IMR-90 (cell line): ENCODE measurements around the gene MANSC1. TPM values are rescaled to one million over a fixed set of nuclear protein-coding genes. Genes with fewer than 3 reads are reported as not detected.
A peak's percentile ranks its signal among the peaks of the same experiment; 100 is the strongest.

Experiments
- ATAC-seq: fragments of 200-7000 bp; cut with Tn5 transposase; 2 replicates; pipeline ENCODE4 v1.9.1; 2020; ENCODE audit warnings: low read depth, mild to moderate bottlenecking, moderate library complexity
- BruUV-seq: library from RNA; stranded (reverse); fragments of 400-500 nt; replicated peaks from 2 replicates; lab custom pipeline; 2021; lab: Mats Ljungman, UMichigan
- CTCF ChIA-PET: fragments of 300-600 bp; formaldehyde crosslinking; extraction: SDS; loops from one replicate; lab custom pipeline; 2021; ENCODE audit warnings: antibody characterized with exemption; lab: Yijun Ruan, JAX
- POLR2A ChIA-PET: fragments of 300-600 bp; sonication (Branson Sonifier 250); formaldehyde crosslinking; loops from one replicate; lab custom pipeline; 2022; ENCODE audit warnings: antibody characterized with exemption; ENCODE audit not compliant: unreplicated experiment; lab: Charles Lee
- DNase-seq: peaks from one replicate; pipeline ENCODE4 v3.0.0; 2013
- H2AFZ ChIP-seq: replicated peaks from 2 replicates; pipeline ENCODE3; 2013; ENCODE audit warnings: low read length, mild to moderate bottlenecking; ENCODE audit not compliant: poor library complexity
- H2AK5ac ChIP-seq: 2 replicates; pipeline ENCODE4 v1.6.1; 2013; ENCODE audit warnings: low read depth, low read length, inconsistent platforms
- H2AK9ac ChIP-seq: replicated peaks from 2 replicates; pipeline ENCODE3; 2013; ENCODE audit warnings: mild to moderate bottlenecking, low read depth, low read length, moderate library complexity; ENCODE audit not compliant: poor library complexity
- H2BK120ac ChIP-seq: 2 replicates; pipeline ENCODE4 v1.6.1; 2013; ENCODE audit warnings: low read depth, low read length, inconsistent platforms
- H2BK15ac ChIP-seq: 3 replicates; pipeline ENCODE4 v1.6.1; 2013; ENCODE audit warnings: low read depth, low read length, inconsistent platforms
- H2BK20ac ChIP-seq: 2 replicates; pipeline ENCODE4 v1.6.1; 2013; ENCODE audit warnings: low read depth, mild to moderate bottlenecking, inconsistent platforms, low read length, moderate library complexity
- H2BK5ac ChIP-seq: 2 replicates; pipeline ENCODE4 v1.6.1; 2013; ENCODE audit warnings: mild to moderate bottlenecking, low read depth, low read length, inconsistent platforms; ENCODE audit not compliant: poor library complexity, severe bottlenecking
- H3K14ac ChIP-seq: replicated peaks from 2 replicates; pipeline ENCODE4 v1.6.1; 2013; ENCODE audit warnings: low read depth, low read length, inconsistent platforms
- H3K18ac ChIP-seq: 2 replicates; pipeline ENCODE4 v1.6.1; 2013; ENCODE audit warnings: low read depth, low read length, control low read depth
- H3K23ac ChIP-seq: 2 replicates; pipeline ENCODE4 v1.6.1; 2013; ENCODE audit warnings: low read depth, low read length, inconsistent platforms
- H3K27ac ChIP-seq: 2 replicates; pipeline ENCODE4 v1.5.1; 2013; ENCODE audit warnings: mild to moderate bottlenecking, control low read depth, low read length; ENCODE audit not compliant: insufficient read depth
- H3K27me3 ChIP-seq: 2 replicates; pipeline ENCODE4 v1.6.1; 2013; ENCODE audit warnings: low read length; ENCODE audit not compliant: control insufficient read depth, insufficient read depth
- H3K36me3 ChIP-seq: 2 replicates; pipeline ENCODE4 v1.6.1; 2013; ENCODE audit warnings: low read length, mixed read lengths; ENCODE audit not compliant: control insufficient read depth, insufficient read depth
- H3K4ac ChIP-seq: 2 replicates; pipeline ENCODE4 v1.6.1; 2013; ENCODE audit warnings: low read depth, low read length, inconsistent platforms
- H3K4me1 ChIP-seq: 2 replicates; pipeline ENCODE4 v1.6.1; 2013; ENCODE audit warnings: low read length, mixed read lengths; ENCODE audit not compliant: control insufficient read depth, insufficient read depth
- H3K4me2 ChIP-seq: 2 replicates; pipeline ENCODE4 v1.6.1; 2013; ENCODE audit warnings: low read depth, mild to moderate bottlenecking, control low read depth, low read length, moderate library complexity
- H3K4me3 ChIP-seq: 2 replicates; pipeline ENCODE4 v1.5.1; 2013; ENCODE audit warnings: low read depth, mild to moderate bottlenecking, control low read depth, low read length, moderate library complexity; ENCODE audit not compliant: insufficient read depth
- H3K56ac ChIP-seq: 2 replicates; pipeline ENCODE4 v1.6.1; 2013; ENCODE audit warnings: low read length, inconsistent platforms; ENCODE audit not compliant: insufficient read depth; ENCODE audit errors: extremely low read depth
- H3K79me1 ChIP-seq, 2 experiments: 2 replicates each; pipeline ENCODE4 v1.6.1; 2013; ENCODE audit warnings: low read length in 2 of 2, inconsistent platforms in 1 of 2, low read depth in 1 of 2
- H3K9ac ChIP-seq: 2 replicates; pipeline ENCODE4 v1.6.1; 2013; ENCODE audit warnings: low read depth, low read length, control low read depth
- H3K9me1 ChIP-seq: 2 replicates; pipeline ENCODE4 v1.6.1; 2013; ENCODE audit warnings: low read length, inconsistent platforms; ENCODE audit not compliant: insufficient read depth
- H3K9me3 ChIP-seq: 2 replicates; pipeline ENCODE4 v1.6.1; 2013; ENCODE audit warnings: low read length; ENCODE audit not compliant: control insufficient read depth, insufficient read depth
- H4K20me1 ChIP-seq: 2 replicates; pipeline ENCODE4 v1.6.1; 2013; ENCODE audit warnings: low read length, inconsistent platforms; ENCODE audit not compliant: insufficient read depth
- H4K5ac ChIP-seq: 2 replicates; pipeline ENCODE4 v1.6.1; 2013; ENCODE audit warnings: mild to moderate bottlenecking, low read depth, low read length, control low read depth
- H4K8ac ChIP-seq, 2 experiments: 2 replicates each; pipeline ENCODE4 v1.6.1; 2013; ENCODE audit warnings: low read depth in 2 of 2, low read length in 2 of 2, control low read depth in 1 of 2, inconsistent platforms in 1 of 2
- H4K91ac ChIP-seq: 2 replicates; pipeline ENCODE4 v1.6.1; 2013; ENCODE audit warnings: low read depth, low read length, inconsistent platforms; ENCODE audit not compliant: insufficient read depth
- NFE2L2 ChIP-seq: fragments of 150-350 bp; IDR thresholded peaks from 2 replicates; pipeline ENCODE4 v1.6.1; 2016; ENCODE audit warnings: low read depth, mild to moderate bottlenecking, low read length
- whole genome bisulfite sequencing, 2 experiments: methylation state at CpG; one replicate each; pipeline versions ENCODE4 v1.1.5 to v1.1.7; 2013; ENCODE audit warnings: missing lambda C conversion rate in 2 of 2; ENCODE audit not compliant: insufficient read length in 1 of 2; ENCODE audit errors: extremely low coverage in 2 of 2; 5-methylcytosine and 5-hydroxymethylcytosine counted together
- dilution Hi-C: fragments of 300-500 bp; cut with HindIII; formaldehyde crosslinking; loops from one replicate; pipeline ENCODE4 v1.14.3; 2018; ENCODE audit warnings: low sequenced_read_pairs; ENCODE audit not compliant: unreplicated experiment
- in situ Hi-C: fragments of 300-500 bp; cut with MboI; formaldehyde crosslinking; loops from 3 replicates; pipeline ENCODE4 v1.14.3; 2019; ENCODE audit warnings: low sequenced_read_pairs, inconsistent platforms, mixed read lengths
- intact Hi-C: fragments of 100-400 bp; cut with micrococcal nuclease; formaldehyde crosslinking; loops from 2 replicates; pipeline ENCODE4 v1.10.0; 2022
- polyA plus RNA-seq, 3 experiments: library from polyadenylated mRNA; depleted of rRNA; stranded (reverse); fragments of >200 nt; gene quantifications; 2 replicates each; pipeline ENCODE4 v1.2.3, GENCODE V29; 2012; ENCODE audit warnings: low replicate concordance in 1 of 3
- total RNA-seq: library from RNA; depleted of rRNA; stranded (reverse); fragments of >200 nt; gene quantifications from 2 replicates; pipeline ENCODE4 v1.2.3, GENCODE V29; 2012

Gene MANSC1
- total and polyA plus RNA-seq, 2 of the 4 experiments (the other 2 are of a cell fraction): 1.1 to 2.2 TPM

DNA sequence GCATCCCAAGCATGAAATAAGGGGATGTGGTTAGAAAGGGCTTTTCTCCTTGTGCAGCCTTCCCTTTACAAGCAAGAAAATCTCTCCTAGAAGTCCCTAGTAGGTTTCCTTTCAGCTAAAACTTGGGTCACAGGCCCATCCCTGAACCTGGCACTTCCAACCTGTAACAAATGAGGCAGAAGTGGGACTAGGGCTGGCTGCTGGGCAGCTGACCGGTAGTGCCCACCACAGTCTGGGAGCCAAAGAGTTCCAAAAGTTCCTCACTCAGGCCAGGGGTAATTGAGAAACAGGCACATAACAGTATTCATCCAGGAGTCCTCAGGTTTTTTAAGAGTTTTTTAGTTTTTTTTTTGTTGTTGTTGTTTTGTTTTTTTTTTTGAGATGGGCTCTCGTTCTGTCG, 23.8 kb downstream of the MANSC1 start:
- in situ Hi-C loops (loop anchor here (10.0 kb wide), 1 partner anchor 741 kb away; no protein-coding TSS in a partner anchor), intact Hi-C loops (loop anchor here (10.0 kb wide), 1 partner anchor 151 kb away; no protein-coding TSS in a partner anchor), dilution Hi-C loops (no loop called here)
- Histone ChIP-seq H2AFZ (no peak overlapping the region), H3K9me1 (no peaks in the 10 kb centered on the region), H3K27ac (no peak overlapping the region), H4K91ac (no peak overlapping the region), H3K14ac (0 out of 2 replicates have a peak overlapping the region, but pooled peaks have one; percentile 14), H2BK120ac (no peak overlapping the region), H2BK20ac (no peak overlapping the region), H4K8ac (no peak overlapping the region), H2AK5ac (no peak overlapping the region), H3K9me3 (no peaks in the 10 kb centered on the region), H3K23ac (no peak overlapping the region), H2AK9ac (no peak overlapping the region), H3K4ac (no peak overlapping the region), H3K4me2 (no peak overlapping the region), H4K20me1 (no peaks in the 10 kb centered on the region), H4K5ac (no peak overlapping the region), H3K4me3 (no peak overlapping the region), H3K18ac (no peak overlapping the region), H2BK5ac (no peak overlapping the region), H3K4me1 (peaks cover 2% of the 10 kb centered on the region; the same call in 1 of the 2 replicates), H2BK15ac (no peak overlapping the region), H3K56ac (no peak overlapping the region), H3K79me1 (no peaks in the 10 kb centered on the region), H3K36me3 (no peaks in the 10 kb centered on the region), H3K9ac (no peak overlapping the region), H3K27me3 (no peaks in the 10 kb centered on the region)
- WGBS, 2 experiments: no CpG with 5 or more reads among the region's 3 CpGs
- ATAC-seq: no peak
- TF ChIP-seq NFE2L2: no peak
- CTCF ChIA-PET: no interaction called here
- POLR2A ChIA-PET: no interaction called here
- no peak for DNase-seq
- BruUV-seq: no TSS peak
